Glutamatergic neuron (in vitro differentiated cells): Measurements from ENCODE around the gene GRHL1. TPM values are rescaled to one million over a fixed set of nuclear protein-coding genes. Genes with fewer than 3 reads are reported as not detected.

Source experiments
- DNase-seq: peaks from one replicate; pipeline ENCODE4 v3.0.0; 2022
- H3K27ac Mint-ChIP-seq: one replicate; pipeline ENCODE4 v1.8.0; 2020; ENCODE audit warnings: mild to moderate bottlenecking, mixed read lengths, inconsistent platforms; ENCODE audit not compliant: unreplicated experiment
- H3K27me3 Mint-ChIP-seq: one replicate; pipeline ENCODE4 v1.8.0; 2020; ENCODE audit warnings: mild to moderate bottlenecking, moderate library complexity, mixed read lengths, inconsistent platforms; ENCODE audit not compliant: unreplicated experiment
- H3K36me3 Mint-ChIP-seq: one replicate; pipeline ENCODE4 v1.8.0; 2020; ENCODE audit warnings: mild to moderate bottlenecking, mixed read lengths, inconsistent platforms; ENCODE audit not compliant: unreplicated experiment
- H3K4me1 Mint-ChIP-seq: one replicate; pipeline ENCODE4 v1.8.0; 2020; ENCODE audit warnings: mild to moderate bottlenecking, low read depth, mixed read lengths, inconsistent platforms; ENCODE audit not compliant: unreplicated experiment
- H3K4me3 Mint-ChIP-seq: one replicate; pipeline ENCODE4 v1.8.0; 2020; ENCODE audit warnings: mild to moderate bottlenecking, mixed read lengths, inconsistent platforms; ENCODE audit not compliant: unreplicated experiment
- H3K9me3 Mint-ChIP-seq: one replicate; pipeline ENCODE4 v1.8.0; 2020; ENCODE audit warnings: mild to moderate bottlenecking, moderate library complexity, mixed read lengths, inconsistent platforms; ENCODE audit not compliant: unreplicated experiment
- CTCF ChIP-seq: fragments of 200-600 bp; sonication (generic); IDR thresholded peaks from one replicate; pipeline ENCODE4 v1.5.0; 2021; ENCODE audit not compliant: partially characterized antibody, unreplicated experiment
- total RNA-seq: library from RNA; stranded (reverse); fragmentation: NEBNext Ultra II Directional; extraction: Animal tissue kit (Norgen Biotek cat#: 25700); gene quantifications from one replicate; pipeline ENCODE4 v1.2.1, GENCODE V29; 2021; ENCODE audit not compliant: unreplicated experiment

Gene GRHL1
- total RNA-seq, 1 donor from 2014 or later = 4.3 TPM

GRCh38 chr2:10016802-10017258, 65.3 kb downstream of the GRHL1 start:
- H3K4me3 Mint-ChIP-seq = no peak overlapping the region
- TF ChIP-seq CTCF = no peak
- H3K27me3 Mint-ChIP-seq = no peaks in the 10 kb centered on the region
- H3K9me3 Mint-ChIP-seq = peaks cover 2% of the 10 kb centered on the region
- no peak overlapping the region for H3K27ac Mint-ChIP-seq
- DNase-seq = no peak
- no peaks in the 10 kb centered on the region for H3K4me1 Mint-ChIP-seq
- peaks cover 4% of the 10 kb centered on the region for H3K36me3 Mint-ChIP-seq

- no peak for DNase-seq
- Mint-ChIP-seq H3K36me3 (peaks cover 4% of the 10 kb centered on the region), H3K4me3 (no peak overlapping the region), H3K9me3 (peaks cover 2% of the 10 kb centered on the region), H3K4me1 (no peaks in the 10 kb centered on the region), H3K27me3 (no peaks in the 10 kb centered on the region), H3K27ac (peak overlapping the region; percentile 52)
- no peak for TF ChIP-seq CTCF
Measured at GRCh38 chr2:10017313-10017941, 65.9 kb downstream of the GRHL1 start.

GRCh38 chr2:10019174-10019573, 67.7 kb downstream of the GRHL1 start:
- TF ChIP-seq CTCF = no peak
- Mint-ChIP-seq H3K27me3 (peaks cover 3% of the 10 kb centered on the region), H3K36me3 (peaks cover 4% of the 10 kb centered on the region), H3K4me3 (no peak overlapping the region), H3K4me1 (no peaks in the 10 kb centered on the region), H3K27ac (no peak overlapping the region), H3K9me3 (peaks cover 2% of the 10 kb centered on the region)
- no peak for DNase-seq

- H3K27me3 Mint-ChIP-seq = peaks cover 3% of the 10 kb centered on the region
- H3K4me1 Mint-ChIP-seq = no peaks in the 10 kb centered on the region
Measured at GRCh38 chr2:10019602-10020400, 68.3 kb downstream of the GRHL1 start.

More at GRCh38 chr2:10019602-10020400, 68.3 kb downstream of the GRHL1 start:
- Mint-ChIP-seq H3K4me3 (no peak overlapping the region), H3K27ac (no peak overlapping the region), H3K9me3 (peaks cover 2% of the 10 kb centered on the region), H3K36me3 (peaks cover 4% of the 10 kb centered on the region)
- no peak for DNase-seq
- no peak for TF ChIP-seq CTCF
